WERI-Rb-1 (cell line): ENCODE results near the gene KLHL21.

Experiments used
- DNase-seq: peaks from one replicate; pipeline ENCODE4 v3.0.0-alpha.2; 2020
- H3K27ac ChIP-seq: fragments of 250-450 bp; sonication (Bioruptor Pico); 2 replicates; pipeline ENCODE4 v1.5.1; 2020; ENCODE audit warnings: mild to moderate bottlenecking, moderate library complexity
- H3K27me3 ChIP-seq: fragments of 250-450 bp; sonication (Bioruptor Pico); 2 replicates; pipeline ENCODE4 v1.5.1; 2021; ENCODE audit warnings: mild to moderate bottlenecking, low read depth, moderate library complexity; ENCODE audit not compliant: insufficient read depth, severe bottlenecking
- H3K36me3 ChIP-seq: fragments of 250-450 bp; sonication (Bioruptor Pico); 2 replicates; pipeline ENCODE4 v1.5.1; 2020; ENCODE audit warnings: mild to moderate bottlenecking, moderate library complexity
- H3K4me3 ChIP-seq: 2 replicates; pipeline ENCODE4 v1.5.1; 2011; ENCODE audit warnings: low read depth, mild to moderate bottlenecking, control low read depth, low read length
- H3K9me3 ChIP-seq: fragments of 250-450 bp; sonication (Bioruptor Pico); 2 replicates; pipeline ENCODE4 v1.5.1; 2021; ENCODE audit warnings: mild to moderate bottlenecking, moderate library complexity; ENCODE audit not compliant: severe bottlenecking
- CTCF ChIP-seq: IDR thresholded peaks from 2 replicates; pipeline ENCODE4 v1.5.1; 2011; ENCODE audit warnings: low read depth, mild to moderate bottlenecking, control low read depth, inconsistent platforms, low read length

The KLHL21 gene

DNA sequence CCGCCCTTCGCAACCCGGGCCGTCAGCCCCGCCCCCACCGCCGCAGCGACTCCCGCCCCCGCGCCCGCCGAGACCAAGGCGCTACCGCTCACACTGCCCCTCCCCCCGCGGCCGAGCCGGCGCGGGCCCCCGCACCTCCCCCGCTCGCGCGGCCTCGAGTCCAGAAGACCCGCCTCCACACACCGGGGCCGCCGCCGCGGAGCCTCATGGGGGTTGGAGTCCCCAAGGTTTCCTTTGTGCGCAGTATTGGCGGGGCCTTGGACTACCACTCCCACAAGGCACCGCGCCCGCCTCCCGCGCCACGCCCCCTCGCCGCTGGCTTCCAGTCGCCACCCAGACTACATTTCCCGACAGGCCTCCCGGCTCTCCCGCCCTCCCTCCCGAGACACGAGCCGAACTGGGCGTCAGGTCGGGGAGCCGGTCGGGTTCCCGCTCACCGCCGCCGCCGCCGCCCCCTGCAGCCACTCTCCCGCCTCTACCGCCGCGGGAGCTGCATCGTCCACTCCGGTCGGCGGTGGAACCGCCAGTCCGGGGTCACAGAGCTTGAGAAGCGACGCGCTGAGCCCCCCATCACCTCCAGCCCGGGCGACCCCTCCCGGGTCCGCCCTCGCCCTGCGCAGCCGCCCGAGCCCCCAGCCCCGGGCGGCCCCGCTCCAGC is 10.8 kb upstream of the KLHL21 start, which contains the start of gene PHF13:
PHF13 (plus strand) TSS at position 371 of the 658 bp plus-strand sequence. CDS start 336 bp downstream, outside the sequence.
- TF ChIP-seq CTCF = no peak
- H3K9me3 ChIP-seq = no peaks in the 10 kb centered on the region
- peak within 1 kb of the TSS; percentile 99 for H3K27ac ChIP-seq
- H3K36me3 ChIP-seq = peaks cover 28% of the 10 kb centered on the region
- H3K27me3 ChIP-seq = no peaks in the 10 kb centered on the region
- H3K4me3 ChIP-seq = peak within 1 kb of the TSS; percentile 76
- DNase-seq = peak; percentile 99

GRCh38 chr1:6612641-6613360 is 10.1 kb upstream of the KLHL21 start:
- Histone ChIP-seq H3K4me3 (peak overlapping the region; percentile 76), H3K9me3 (no peaks in the 10 kb centered on the region), H3K27ac (peak overlapping the region; percentile 89), H3K36me3 (peaks cover 21% of the 10 kb centered on the region), H3K27me3 (no peaks in the 10 kb centered on the region)
- no peak for TF ChIP-seq CTCF
- no peak for DNase-seq

DNA sequence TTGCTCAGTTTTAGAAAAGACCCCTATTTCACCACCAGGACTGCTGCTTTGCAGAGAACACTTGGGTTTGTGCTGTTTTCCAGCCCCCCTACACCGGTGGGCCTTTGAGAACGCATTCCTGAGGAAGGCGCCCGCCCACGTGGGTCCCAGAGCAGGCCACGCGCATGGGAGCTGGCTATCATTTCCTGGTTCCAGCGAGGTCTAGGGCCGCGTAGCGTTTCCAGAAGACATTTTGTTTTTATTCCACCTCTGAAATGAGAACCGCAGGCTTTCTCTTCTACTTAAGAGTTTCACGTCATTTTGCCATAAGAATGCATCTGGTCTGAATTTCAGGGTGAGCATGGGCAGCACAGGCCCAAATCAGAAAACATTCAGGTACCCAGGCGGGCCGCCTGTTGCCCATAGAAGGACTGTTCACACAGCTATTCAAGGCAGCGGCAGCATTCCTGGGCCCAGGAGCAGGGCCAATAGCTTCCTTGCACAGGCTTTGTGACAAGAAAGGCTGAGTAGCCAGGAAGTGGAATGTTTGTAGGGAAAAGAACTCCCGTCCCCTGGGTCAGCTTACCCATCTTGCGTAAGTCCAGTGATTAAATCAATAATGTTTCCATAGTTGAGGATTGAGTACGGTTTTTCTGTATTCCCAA is 1.4 kb upstream of the KLHL21 start:
- no peak overlapping the region for H3K4me3 ChIP-seq
- H3K27ac ChIP-seq = no peak overlapping the region
- no peaks in the 10 kb centered on the region for H3K27me3 ChIP-seq
- H3K36me3 ChIP-seq = peaks cover 13% of the 10 kb centered on the region
- no peaks in the 10 kb centered on the region for H3K9me3 ChIP-seq
- TF ChIP-seq CTCF = no peak
- no peak for DNase-seq

DNA sequence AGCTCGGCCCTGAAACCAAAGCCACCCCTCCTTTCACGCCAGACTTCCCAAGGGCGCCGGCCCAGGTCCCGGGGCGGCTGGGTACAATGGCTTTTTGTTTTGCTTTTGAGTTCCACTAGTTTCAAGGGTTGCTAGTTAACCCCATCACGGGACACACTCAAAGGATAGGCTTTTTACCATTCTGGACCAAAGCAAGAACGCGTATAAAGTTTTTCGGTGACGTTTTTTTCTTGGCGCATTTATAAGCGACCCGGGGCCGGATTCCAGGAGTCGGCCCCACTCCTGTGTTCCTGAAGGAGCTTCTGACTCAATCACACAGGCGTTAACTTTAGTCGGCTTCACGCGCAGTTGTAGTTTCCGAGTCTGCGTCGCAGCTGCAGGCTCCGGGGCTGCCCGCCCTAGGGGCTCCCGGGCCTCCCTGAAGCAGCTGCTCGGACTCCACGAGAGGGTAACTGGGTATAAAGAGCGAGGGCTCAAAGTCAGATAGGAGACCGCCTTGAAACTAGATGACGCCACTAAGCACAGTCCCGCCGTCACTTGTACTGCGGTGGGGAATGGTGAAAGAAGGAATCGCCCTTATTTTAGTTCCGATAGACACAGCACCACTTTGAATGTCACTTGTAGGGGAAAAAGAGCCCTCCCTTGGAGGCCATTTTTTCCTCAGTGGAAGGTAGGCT is 707 bp upstream of the KLHL21 start:
- Histone ChIP-seq H3K27ac (peak overlapping the region; percentile 67), H3K9me3 (no peaks in the 10 kb centered on the region), H3K27me3 (no peaks in the 10 kb centered on the region), H3K4me3 (peak overlapping the region; percentile 52), H3K36me3 (peaks cover 19% of the 10 kb centered on the region)
- no peak for DNase-seq
- no peak for TF ChIP-seq CTCF

GRCh38 chr1:6601923-6602668 is 573 bp downstream of the KLHL21 start:
- no peak for DNase-seq
- Histone ChIP-seq H3K36me3 (peaks cover 32% of the 10 kb centered on the region), H3K27ac (peak overlapping the region; percentile 74)

More at GRCh38 chr1:6601923-6602668, 573 bp downstream of the KLHL21 start:
- H3K9me3 ChIP-seq = no peaks in the 10 kb centered on the region
- H3K4me3 ChIP-seq = peak overlapping the region; percentile 69
- H3K27me3 ChIP-seq = no peaks in the 10 kb centered on the region
- TF ChIP-seq CTCF = no peak
